Mesenchymal stem cell (in vitro differentiated cells and primary cell): ENCODE data around the gene OR2Z1. TPM values are rescaled to one million over a fixed set of nuclear protein-coding genes. Genes with fewer than 3 reads are reported as not detected.

Source experiments
- DNase-seq: peaks from one replicate; pipeline ENCODE4 v3.0.0-alpha.2; 2013
- H2AFZ ChIP-seq: one replicate; pipeline ENCODE4 v1.6.1; 2013; ENCODE audit warnings: low read depth, mild to moderate bottlenecking, control low read depth, inconsistent platforms, low read length, moderate library complexity
- H2AK5ac ChIP-seq: 2 replicates; pipeline ENCODE4 v1.6.1; 2013; ENCODE audit warnings: low read length, moderate library complexity, mild to moderate bottlenecking, inconsistent platforms; ENCODE audit not compliant: severe bottlenecking
- H2BK120ac ChIP-seq: one replicate; pipeline ENCODE4 v1.6.1; 2013; ENCODE audit warnings: low read depth, mild to moderate bottlenecking, inconsistent platforms, low read length, moderate library complexity
- H2BK12ac ChIP-seq, 2 experiments: one replicate each; pipeline ENCODE4 v1.6.1; 2013; ENCODE audit warnings: inconsistent platforms in 2 of 2, low read length in 2 of 2, mild to moderate bottlenecking in 2 of 2, moderate library complexity in 2 of 2, control low read depth in 1 of 2
- H2BK15ac ChIP-seq: one replicate; pipeline ENCODE4 v1.6.1; 2013; ENCODE audit warnings: mild to moderate bottlenecking, low read depth, inconsistent platforms; ENCODE audit not compliant: poor library complexity, severe bottlenecking
- H2BK5ac ChIP-seq: 2 replicates; pipeline ENCODE4 v1.6.1; 2013; ENCODE audit warnings: low read depth, mild to moderate bottlenecking, low read length, control low read depth, inconsistent platforms; ENCODE audit not compliant: poor library complexity, severe bottlenecking
- H3K14ac ChIP-seq, 2 experiments: one replicate each; pipeline ENCODE4 v1.6.1; 2013; ENCODE audit warnings: inconsistent platforms in 2 of 2, low read length in 2 of 2, control low read depth in 1 of 2, mild to moderate bottlenecking in 1 of 2, moderate library complexity in 1 of 2
- H3K18ac ChIP-seq, 2 experiments: one replicate each; pipeline ENCODE4 v1.6.1; 2013; ENCODE audit warnings: inconsistent platforms in 2 of 2, low read length in 2 of 2, control low read depth in 1 of 2, low read depth in 1 of 2, mild to moderate bottlenecking in 1 of 2
- H3K23ac ChIP-seq, 2 experiments: one replicate each; pipeline ENCODE4 v1.6.1; 2013; ENCODE audit warnings: inconsistent platforms in 2 of 2, low read length in 2 of 2, mild to moderate bottlenecking in 2 of 2, moderate library complexity in 2 of 2, control low read depth in 1 of 2
- H3K27ac ChIP-seq: 2 replicates; pipeline ENCODE4 v1.5.1; 2013; ENCODE audit warnings: mild to moderate bottlenecking, moderate library complexity, low read length, control low read depth, inconsistent platforms; ENCODE audit not compliant: poor library complexity, severe bottlenecking
- H3K27me3 ChIP-seq, 2 experiments: 2 replicates each; pipeline versions ENCODE4 v1.6.1 to v1.7.0; 2013; ENCODE audit warnings: low read length in 2 of 2, mild to moderate bottlenecking in 2 of 2, moderate library complexity in 2 of 2, control low read depth in 1 of 2, inconsistent platforms in 1 of 2; ENCODE audit not compliant: control insufficient read depth in 1 of 2, insufficient read depth in 1 of 2
- H3K36me3 ChIP-seq, 2 experiments: 2 replicates each; pipeline versions ENCODE4 v1.6.1 to v1.7.0; 2013; ENCODE audit warnings: low read length in 2 of 2, control low read depth in 1 of 2, inconsistent platforms in 1 of 2, low read depth in 1 of 2, mild to moderate bottlenecking in 1 of 2; ENCODE audit not compliant: insufficient read depth in 2 of 2, control insufficient read depth in 1 of 2
- H3K4ac ChIP-seq, 2 experiments: one replicate each; pipeline ENCODE4 v1.6.1; 2013; ENCODE audit warnings: inconsistent platforms in 2 of 2, low read length in 2 of 2, mild to moderate bottlenecking in 2 of 2, moderate library complexity in 2 of 2, control low read depth in 1 of 2, low read depth in 1 of 2
- H3K4me1 ChIP-seq: 2 replicates; pipeline ENCODE4 v1.6.1; 2013; ENCODE audit warnings: low read depth, low read length, control low read depth; ENCODE audit not compliant: control insufficient read depth, insufficient read depth
- H3K4me2 ChIP-seq: 2 replicates; pipeline ENCODE4 v1.6.1; 2013; ENCODE audit warnings: low read length, mild to moderate bottlenecking, inconsistent platforms; ENCODE audit not compliant: poor library complexity, severe bottlenecking
- H3K4me3 ChIP-seq, 2 experiments: 2 replicates each; pipeline versions ENCODE4 v1.5.1 to v1.7.0; 2013; ENCODE audit warnings: low read length in 2 of 2, mild to moderate bottlenecking in 2 of 2, control low read depth in 1 of 2, low read depth in 1 of 2; ENCODE audit not compliant: insufficient read depth in 1 of 2
- H3K79me1 ChIP-seq: replicated peaks from 2 replicates; pipeline ENCODE4 v1.6.1; 2013; ENCODE audit warnings: mild to moderate bottlenecking, control low read depth, low read length, inconsistent platforms; ENCODE audit not compliant: poor library complexity, severe bottlenecking
- H3K9ac ChIP-seq: 2 replicates; pipeline ENCODE4 v1.7.0; 2013; ENCODE audit warnings: mild to moderate bottlenecking, low read length, moderate library complexity
- H3K9me3 ChIP-seq: 2 replicates; pipeline ENCODE4 v1.7.0; 2013; ENCODE audit warnings: mild to moderate bottlenecking, low read length; ENCODE audit not compliant: control insufficient read depth
- H4K8ac ChIP-seq: one replicate; pipeline ENCODE4 v1.6.1; 2013; ENCODE audit warnings: inconsistent platforms, mild to moderate bottlenecking, low read length, moderate library complexity
- H4K91ac ChIP-seq: one replicate; pipeline ENCODE4 v1.6.1; 2013; ENCODE audit warnings: mild to moderate bottlenecking, low read length, inconsistent platforms
- WGBS: methylation state at CpG from one replicate; pipeline ENCODE4 v1.1.7; 2013; ENCODE audit warnings: mixed read lengths; 5-methylcytosine and 5-hydroxymethylcytosine counted together
- polyA plus RNA-seq, 2 experiments: library from polyadenylated mRNA; stranded (reverse); fragments of 200-250 nt; gene quantifications; one replicate each; pipeline ENCODE4 v1.2.3, GENCODE V29; 2013

The OR2Z1 gene, protein sequence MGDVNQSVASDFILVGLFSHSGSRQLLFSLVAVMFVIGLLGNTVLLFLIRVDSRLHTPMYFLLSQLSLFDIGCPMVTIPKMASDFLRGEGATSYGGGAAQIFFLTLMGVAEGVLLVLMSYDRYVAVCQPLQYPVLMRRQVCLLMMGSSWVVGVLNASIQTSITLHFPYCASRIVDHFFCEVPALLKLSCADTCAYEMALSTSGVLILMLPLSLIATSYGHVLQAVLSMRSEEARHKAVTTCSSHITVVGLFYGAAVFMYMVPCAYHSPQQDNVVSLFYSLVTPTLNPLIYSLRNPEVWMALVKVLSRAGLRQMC
- not detected for polyA plus RNA-seq (2013, experiment 1 of 2)
- not detected for polyA plus RNA-seq (2013, experiment 2 of 2)

DNA sequence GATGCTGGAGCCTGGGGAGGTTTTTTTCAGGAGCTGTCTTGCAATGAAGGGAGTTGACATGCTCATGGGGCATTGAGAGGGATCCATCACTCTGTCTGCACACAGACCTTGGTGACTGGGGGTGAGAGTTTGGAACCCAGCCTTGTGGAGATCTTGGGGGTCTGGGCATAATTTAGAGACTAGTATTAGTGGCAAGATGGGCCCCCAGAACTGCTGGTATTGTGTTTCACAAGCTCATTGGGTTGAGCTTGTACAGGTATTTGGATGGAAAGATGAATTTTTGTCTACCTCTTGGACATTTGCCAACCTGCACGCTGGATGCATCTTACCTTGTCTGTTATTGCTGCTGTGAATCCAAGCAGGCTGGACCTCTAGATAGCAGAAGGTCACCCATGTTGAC is at the start of gene OR2Z1:
TSS of gene OR2Z1 (plus strand) at position 301 of the 400 bp plus-strand sequence. CDS start 9,395 bp downstream, outside the sequence.
- Histone ChIP-seq H3K4me3 (no peak within 1 kb of the TSS), H3K23ac (no peak within 1 kb of the TSS), H3K18ac (no peak within 1 kb of the TSS), H2BK120ac (no peak within 1 kb of the TSS), H3K4me1 (no peaks in the 10 kb centered on the region), H4K91ac (no peak within 1 kb of the TSS), H3K27me3 (no peaks in the 10 kb centered on the region), H3K4me2 (no peak within 1 kb of the TSS), H3K14ac (no peak within 1 kb of the TSS), H3K9me3 (peaks cover 14% of the 10 kb centered on the region), H3K79me1 (no peaks in the 10 kb centered on the region), H3K27ac (no peak within 1 kb of the TSS), H2BK5ac (no peak within 1 kb of the TSS), H2AK5ac (no peak within 1 kb of the TSS), H3K9ac (no peak within 1 kb of the TSS), H2BK12ac (no peak within 1 kb of the TSS), H3K4ac (no peak within 1 kb of the TSS), H4K8ac (no peak within 1 kb of the TSS), H3K36me3 (no peaks in the 10 kb centered on the region), H2BK15ac (no peak within 1 kb of the TSS), H2AFZ (no peak within 1 kb of the TSS)
- 53% methylated on average over 1 of the region's 1 CpG for WGBS
- DNase-seq = no peak

GRCh38 chr19:8673276-8673891 is 48.0 kb upstream of the OR2Z1 start:
- no peak overlapping the region for H2BK12ac ChIP-seq
- H3K4ac ChIP-seq = no peak overlapping the region
- no peak overlapping the region for H3K27ac ChIP-seq
- H3K23ac ChIP-seq = no peak overlapping the region
- no peak overlapping the region for H2AFZ ChIP-seq
- H3K9me3 ChIP-seq = peaks cover under 1% of the 10 kb centered on the region
- H3K18ac ChIP-seq = no peak overlapping the region
- no peak overlapping the region for H3K4me2 ChIP-seq
- no peak overlapping the region for H3K9ac ChIP-seq
- WGBS = 77% methylated on average over 6 of the region's 6 CpGs
- H4K8ac ChIP-seq = no peak overlapping the region
- no peak overlapping the region for H2BK5ac ChIP-seq
- no peaks in the 10 kb centered on the region for H3K36me3 ChIP-seq
- H2BK15ac ChIP-seq = no peak overlapping the region
- DNase-seq = no peak
- no peaks in the 10 kb centered on the region for H3K79me1 ChIP-seq
- H3K27me3 ChIP-seq = peaks cover 0 to 2% of the 10 kb centered on the region in 2 experiments
- no peak overlapping the region for H3K14ac ChIP-seq
- no peak overlapping the region for H4K91ac ChIP-seq
- no peak overlapping the region for H2BK120ac ChIP-seq
- no peaks in the 10 kb centered on the region for H3K4me1 ChIP-seq
- no peak overlapping the region for H3K4me3 ChIP-seq
- no peak overlapping the region for H2AK5ac ChIP-seq

DNA sequence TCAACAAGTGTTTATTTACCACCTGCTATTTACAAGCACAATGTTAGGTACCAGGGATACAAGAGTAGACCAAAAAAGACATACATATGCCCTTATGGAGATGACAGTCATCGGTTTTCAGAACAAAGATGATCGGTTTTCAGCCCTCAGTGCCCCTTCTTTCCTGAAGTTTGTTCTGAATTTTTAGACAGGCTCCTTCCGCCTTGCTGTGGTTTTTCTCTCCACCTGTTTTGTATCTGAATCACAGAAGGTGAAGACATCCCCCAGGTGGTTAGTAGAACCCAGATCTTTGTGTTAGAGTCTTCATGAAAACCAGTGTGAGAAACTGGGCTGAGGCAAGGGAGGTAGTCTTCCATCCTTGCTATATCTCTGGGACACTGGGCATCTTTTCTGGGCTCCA is 46.4 kb upstream of the OR2Z1 start:
- Histone ChIP-seq H2AFZ (no peak overlapping the region), H4K91ac (no peak overlapping the region), H3K14ac (no peak overlapping the region), H3K18ac (no peak overlapping the region), H2AK5ac (no peak overlapping the region), H2BK120ac (no peak overlapping the region), H2BK15ac (no peak overlapping the region), H2BK12ac (no peak overlapping the region), H3K9me3 (peaks cover 4% of the 10 kb centered on the region), H3K4me3 (no peak overlapping the region), H3K9ac (no peak overlapping the region), H2BK5ac (no peak overlapping the region), H3K79me1 (no peaks in the 10 kb centered on the region), H3K27ac (no peak overlapping the region), H3K27me3 (no peaks in the 10 kb centered on the region), H3K4ac (no peak overlapping the region), H3K4me1 (no peaks in the 10 kb centered on the region), H3K4me2 (no peak overlapping the region), H3K23ac (no peak overlapping the region), H3K36me3 (no peaks in the 10 kb centered on the region), H4K8ac (no peak overlapping the region)
- WGBS = 64% methylated on average over 3 of the region's 3 CpGs
- no peak for DNase-seq

GRCh38 chr19:8678244-8678807 is 43.1 kb upstream of the OR2Z1 start:
- Histone ChIP-seq H4K91ac (no peak overlapping the region), H3K23ac (no peak overlapping the region), H3K14ac (no peak overlapping the region), H3K4me1 (no peaks in the 10 kb centered on the region), H3K27me3 (no peaks in the 10 kb centered on the region), H3K27ac (no peak overlapping the region), H2BK120ac (no peak overlapping the region), H2AK5ac (no peak overlapping the region), H3K4me2 (no peak overlapping the region), H3K79me1 (no peaks in the 10 kb centered on the region), H3K9me3 (peaks cover 15% of the 10 kb centered on the region), H2BK12ac (no peak overlapping the region), H3K4ac (no peak overlapping the region), H3K9ac (no peak overlapping the region), H4K8ac (no peak overlapping the region), H3K36me3 (no peaks in the 10 kb centered on the region), H2BK5ac (no peak overlapping the region), H2AFZ (no peak overlapping the region), H2BK15ac (no peak overlapping the region), H3K4me3 (no peak overlapping the region), H3K18ac (no peak overlapping the region)
- no peak for DNase-seq
